HG03521 (cell line): Measurements from ENCODE around the gene TICAM1.
"Not testable (repeated sequence)": the region's sequence is repeated elsewhere in the genome, so short reads cannot be mapped to it uniquely, and the experiment has no call there.

Experiments
- ATAC-seq: cut with Tn5 transposase; IDR thresholded peaks from one replicate; pipeline ENCODE4 v1.9.1; 2021; ENCODE audit warnings: mild to moderate bottlenecking, moderate library complexity; ENCODE audit not compliant: unreplicated experiment

TICAM1 gene

DNA sequence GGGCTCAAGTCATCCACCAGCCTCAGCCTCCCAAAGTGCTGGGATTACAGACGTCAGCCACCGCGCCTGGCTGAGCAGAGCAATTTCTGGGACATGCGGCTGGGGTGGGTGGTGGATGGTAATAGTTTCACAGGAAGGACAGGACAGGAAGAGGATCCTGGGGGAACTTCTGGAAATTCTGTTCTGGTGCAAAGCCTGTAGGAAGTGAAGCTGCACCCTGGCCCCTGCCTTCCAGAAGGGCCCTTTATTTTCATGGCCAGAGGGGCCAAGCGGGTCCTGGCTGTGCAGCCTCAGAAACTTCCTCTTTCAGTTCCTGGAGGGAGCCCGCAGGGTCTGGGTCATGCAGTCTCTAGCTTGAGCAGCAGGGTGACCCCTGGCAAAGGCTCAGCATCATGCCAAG is 24.3 kb downstream of the TICAM1 start:
- no peak for ATAC-seq

DNA sequence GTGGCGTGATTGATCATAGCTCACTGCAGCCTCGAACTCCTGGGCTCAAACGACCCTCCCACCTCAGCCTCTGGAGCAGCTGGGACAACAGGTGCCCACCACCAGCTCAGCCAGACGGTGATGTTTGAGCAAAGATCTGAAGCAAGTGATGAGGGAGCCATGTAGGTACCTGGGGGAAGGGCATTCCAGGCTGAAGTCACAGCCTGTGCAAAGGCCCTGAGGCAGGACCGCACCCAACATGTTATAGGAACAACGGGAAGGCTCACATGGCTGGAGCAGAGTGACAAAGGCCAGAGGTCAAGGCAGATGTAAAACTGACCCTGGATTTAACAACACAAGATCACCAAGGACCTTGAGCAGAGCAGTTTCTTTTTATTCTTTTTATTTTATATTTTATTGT is 25.1 kb downstream of the TICAM1 start:
- ATAC-seq, result no peak

DNA sequence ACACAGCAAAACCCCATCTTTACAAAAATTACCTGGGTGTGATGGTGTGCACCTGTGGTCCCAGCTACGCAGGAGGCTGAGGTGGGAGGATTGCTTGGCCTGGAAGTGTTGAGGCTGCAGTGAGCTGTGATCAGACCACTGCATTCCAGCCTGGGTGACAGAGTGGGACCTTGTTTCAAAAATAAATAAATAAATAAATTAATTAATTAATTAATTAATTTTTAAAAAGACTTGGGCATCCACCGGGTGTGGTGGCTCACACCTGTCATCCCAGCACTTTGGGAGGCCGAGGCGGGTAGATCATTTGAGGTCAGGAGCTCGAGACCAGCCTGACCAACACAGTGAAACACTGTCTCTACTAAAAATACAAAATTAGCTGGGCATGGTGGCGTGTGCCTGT is 26.4 kb downstream of the TICAM1 start:
- ATAC-seq, result not testable (repeated sequence)

DNA sequence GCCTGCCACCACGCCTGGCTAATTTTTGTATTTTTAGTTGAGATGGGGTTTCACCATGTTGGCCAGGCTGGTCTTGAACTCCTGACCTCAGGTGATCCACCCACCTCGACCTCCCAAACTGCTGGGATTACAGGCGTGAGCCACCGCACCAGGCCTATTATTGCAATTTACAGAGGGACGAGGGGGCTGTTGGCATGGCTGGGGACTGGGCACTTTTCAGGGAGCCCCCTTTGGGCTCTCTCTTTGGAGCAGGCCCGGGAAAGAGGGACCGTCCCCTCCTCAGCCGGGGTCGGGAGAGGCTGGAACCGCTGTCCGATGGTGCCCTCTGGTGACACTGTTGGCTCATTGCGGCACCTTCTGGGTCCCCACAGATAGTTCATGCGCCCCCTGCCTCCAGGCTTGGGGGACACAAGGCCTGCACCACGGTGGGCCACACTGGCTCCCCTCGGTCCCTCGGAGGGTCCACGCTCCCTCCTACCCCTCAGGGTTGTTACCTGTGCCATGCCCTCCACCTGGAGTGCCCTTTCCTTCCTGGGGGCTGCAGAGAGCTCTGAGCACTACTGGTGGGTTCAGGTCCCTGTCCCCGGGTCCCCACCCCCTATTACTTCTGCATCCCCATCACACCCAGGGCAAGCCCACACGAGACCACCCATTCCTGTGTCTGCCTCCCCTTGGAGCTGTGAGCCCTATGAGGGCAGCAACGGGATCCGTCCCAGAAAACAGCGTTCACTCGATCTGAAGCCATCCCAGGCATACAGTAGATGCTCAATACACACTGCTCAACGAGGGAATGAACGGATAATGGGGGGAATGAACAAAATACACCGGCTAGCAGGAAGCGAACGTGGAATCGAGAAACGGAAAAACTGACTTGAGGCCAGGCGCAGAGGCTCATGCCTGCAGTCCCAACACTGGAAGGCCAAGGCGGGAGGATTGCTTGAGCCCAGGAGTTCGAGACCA is 27.5 kb downstream of the TICAM1 start:
- no peak for ATAC-seq

DNA sequence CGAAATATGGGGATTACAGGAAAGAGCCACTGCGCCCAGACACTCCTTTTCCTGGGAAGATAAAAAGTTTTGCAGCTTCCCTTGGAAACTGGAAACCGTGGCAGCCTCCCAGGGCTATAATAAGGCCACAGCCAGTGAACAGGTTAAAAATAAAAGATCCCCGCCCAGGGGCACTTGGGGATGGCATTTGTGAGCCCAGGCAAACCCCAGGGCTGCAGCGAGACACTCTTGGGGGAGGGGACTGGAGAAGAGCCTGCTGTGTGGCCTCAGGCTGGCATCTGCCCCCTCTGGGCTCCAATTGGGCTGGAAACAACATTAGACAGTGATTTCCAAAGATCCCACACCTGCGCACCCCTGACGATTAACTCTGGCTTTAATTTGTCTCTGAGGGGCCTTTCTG is 28.8 kb downstream of the TICAM1 start:
- ATAC-seq, result no peak

DNA sequence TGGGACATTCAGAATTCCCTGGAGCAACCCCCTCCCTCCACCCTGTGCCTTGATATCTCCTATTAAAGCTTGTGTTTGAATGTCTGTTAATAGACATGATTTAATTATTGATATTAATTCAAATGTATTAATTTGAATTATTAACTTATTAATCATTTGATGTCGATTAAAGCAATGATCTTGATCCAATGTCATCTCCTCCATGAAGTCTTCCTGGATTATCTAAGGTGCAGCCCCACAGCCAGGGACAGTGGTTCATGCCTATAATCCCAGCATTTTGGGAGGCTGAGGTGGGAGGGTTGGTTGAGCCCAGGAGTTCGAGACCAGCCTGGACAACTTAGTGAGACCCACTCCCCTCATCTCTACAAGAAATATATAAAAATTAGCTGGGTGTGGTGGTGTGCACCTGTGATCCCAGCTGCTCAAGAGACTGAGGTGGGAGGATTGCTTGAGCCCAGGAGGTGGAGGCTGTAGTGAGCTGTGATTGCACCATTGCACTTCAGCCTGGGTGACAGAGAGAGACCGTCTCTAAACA is 30.4 kb downstream of the TICAM1 start:
- ATAC-seq, result no peak

DNA sequence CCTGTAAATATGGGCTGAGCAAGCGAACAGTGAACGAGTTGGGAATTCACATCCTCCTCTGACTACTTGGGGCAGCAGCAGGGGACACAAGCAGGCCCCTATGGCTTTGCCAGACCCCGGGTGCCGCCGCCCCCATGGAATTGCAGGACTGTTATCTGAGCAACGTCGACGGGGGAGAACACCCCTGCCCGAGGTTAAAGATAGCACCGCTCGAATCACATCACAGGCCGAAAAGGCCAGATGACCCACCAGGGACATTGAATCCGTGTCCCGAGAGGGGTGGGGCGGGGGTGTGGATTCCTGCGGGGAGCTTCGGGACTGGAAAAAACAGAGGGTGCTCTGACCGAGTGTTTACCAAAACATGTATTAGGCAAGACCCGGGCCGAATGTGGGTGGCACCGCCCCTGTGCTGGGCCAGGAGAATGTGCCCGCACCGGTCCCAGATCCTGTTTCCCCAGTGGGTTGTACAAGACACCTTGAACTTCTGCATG is 30.9 kb downstream of the TICAM1 start:
- ATAC-seq, result no peak

DNA sequence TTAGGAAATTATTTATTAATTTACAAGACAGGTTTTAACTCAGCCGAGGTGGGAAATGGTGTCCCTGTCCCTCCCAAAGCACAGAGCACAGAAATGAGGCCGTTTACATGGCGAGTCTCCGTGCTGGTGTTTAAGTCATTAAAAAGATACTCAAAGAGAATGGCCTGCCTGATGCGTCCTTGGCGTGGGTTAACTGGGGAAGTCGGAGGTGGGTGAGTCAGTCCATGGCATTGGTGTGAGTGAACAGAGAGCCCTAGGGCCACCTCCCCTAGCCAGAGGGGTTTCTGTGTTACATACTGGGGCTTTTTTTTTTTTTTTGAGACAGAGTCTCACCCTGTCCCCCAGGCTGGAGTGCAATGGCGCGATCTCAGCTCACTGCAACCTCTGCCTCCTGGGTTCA is 36.1 kb downstream of the TICAM1 start:
- ATAC-seq, result no peak

DNA sequence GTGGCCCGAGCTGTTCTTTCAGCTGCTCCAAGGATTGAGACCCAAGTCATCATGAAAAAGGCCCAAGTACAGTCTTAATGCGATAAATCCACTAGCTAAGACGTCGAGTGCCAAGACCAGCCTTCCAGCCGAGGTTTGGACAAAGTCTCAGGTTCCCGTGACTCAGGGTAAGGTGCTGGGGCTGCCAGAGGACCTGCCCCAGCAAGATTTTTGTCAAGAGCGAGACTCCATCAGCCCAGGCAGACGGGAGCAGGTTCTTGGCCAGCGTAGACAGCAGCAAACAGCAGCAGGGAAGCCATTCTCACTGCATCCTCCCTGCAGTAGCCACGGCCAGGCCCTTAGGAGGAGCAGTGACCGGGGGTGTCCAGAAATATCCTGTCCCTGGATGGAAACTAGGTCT is 36.5 kb downstream of the TICAM1 start:
- no peak for ATAC-seq

DNA sequence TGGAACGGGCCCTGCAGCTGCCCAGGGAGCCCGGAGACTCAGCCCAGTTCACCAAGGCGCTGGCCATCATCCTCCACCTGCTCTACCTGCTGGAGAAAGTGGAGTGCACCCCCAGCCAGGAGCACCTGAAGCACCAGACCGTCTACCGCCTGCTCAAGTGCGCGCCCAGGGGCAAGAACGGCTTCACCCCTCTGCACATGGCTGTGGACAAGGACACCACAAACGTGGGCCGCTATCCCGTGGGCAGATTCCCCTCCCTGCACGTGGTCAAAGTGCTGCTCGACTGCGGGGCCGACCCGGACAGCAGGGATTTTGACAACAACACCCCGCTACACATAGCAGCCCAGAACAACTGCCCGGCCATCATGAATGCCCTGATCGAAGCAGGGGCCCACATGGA is 38.2 kb downstream of the TICAM1 start:
- ATAC-seq, result not testable (repeated sequence)

DNA sequence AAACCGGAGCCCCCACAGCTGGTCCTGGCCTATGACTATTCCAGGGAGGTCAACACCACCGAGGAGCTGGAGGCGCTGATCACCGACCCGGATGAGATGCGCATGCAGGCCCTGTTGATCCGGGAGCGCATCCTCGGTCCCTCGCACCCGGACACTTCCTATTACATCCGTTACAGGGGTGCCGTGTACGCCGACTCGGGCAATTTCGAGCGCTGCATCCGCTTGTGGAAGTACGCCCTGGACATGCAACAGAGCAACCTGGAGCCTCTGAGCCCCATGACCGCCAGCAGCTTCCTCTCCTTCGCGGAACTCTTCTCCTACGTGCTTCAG is 38.7 kb downstream of the TICAM1 start:
- not testable (repeated sequence) for ATAC-seq

DNA sequence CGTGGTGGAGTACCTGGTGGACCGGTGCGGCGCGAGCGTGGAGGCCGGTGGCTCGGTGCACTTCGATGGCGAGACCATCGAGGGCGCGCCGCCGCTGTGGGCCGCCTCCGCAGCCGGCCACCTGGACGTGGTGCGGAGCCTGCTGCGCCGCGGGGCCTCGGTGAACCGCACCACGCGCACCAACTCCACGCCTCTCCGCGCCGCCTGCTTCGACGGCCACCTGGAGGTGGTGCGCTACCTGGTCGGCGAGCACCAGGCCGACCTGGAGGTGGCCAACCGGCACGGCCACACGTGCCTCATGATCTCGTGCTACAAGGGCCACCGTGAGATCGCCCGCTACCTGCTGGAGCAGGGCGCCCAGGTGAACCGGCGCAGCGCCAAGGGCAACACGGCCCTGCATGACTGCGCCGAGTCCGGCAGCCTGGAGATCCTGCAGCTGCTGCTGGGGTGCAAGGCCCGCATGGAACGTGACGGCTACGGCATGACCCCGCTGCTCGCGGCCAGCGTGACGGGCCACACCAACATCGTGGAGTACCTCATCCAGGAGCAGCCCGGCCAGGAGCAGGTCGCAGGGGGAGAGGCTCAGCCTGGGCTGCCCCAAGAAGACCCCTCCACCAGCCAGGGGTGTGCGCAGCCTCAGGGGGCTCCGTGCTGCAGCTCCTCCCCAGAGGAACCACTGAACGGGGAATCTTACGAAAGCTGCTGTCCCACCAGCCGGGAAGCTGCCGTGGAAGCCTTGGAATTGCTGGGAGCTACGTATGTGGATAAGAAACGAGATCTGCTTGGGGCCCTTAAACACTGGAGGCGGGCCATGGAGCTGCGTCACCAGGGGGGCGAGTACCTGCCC is 39.3 kb downstream of the TICAM1 start:
- ATAC-seq, result not testable (repeated sequence)

DNA sequence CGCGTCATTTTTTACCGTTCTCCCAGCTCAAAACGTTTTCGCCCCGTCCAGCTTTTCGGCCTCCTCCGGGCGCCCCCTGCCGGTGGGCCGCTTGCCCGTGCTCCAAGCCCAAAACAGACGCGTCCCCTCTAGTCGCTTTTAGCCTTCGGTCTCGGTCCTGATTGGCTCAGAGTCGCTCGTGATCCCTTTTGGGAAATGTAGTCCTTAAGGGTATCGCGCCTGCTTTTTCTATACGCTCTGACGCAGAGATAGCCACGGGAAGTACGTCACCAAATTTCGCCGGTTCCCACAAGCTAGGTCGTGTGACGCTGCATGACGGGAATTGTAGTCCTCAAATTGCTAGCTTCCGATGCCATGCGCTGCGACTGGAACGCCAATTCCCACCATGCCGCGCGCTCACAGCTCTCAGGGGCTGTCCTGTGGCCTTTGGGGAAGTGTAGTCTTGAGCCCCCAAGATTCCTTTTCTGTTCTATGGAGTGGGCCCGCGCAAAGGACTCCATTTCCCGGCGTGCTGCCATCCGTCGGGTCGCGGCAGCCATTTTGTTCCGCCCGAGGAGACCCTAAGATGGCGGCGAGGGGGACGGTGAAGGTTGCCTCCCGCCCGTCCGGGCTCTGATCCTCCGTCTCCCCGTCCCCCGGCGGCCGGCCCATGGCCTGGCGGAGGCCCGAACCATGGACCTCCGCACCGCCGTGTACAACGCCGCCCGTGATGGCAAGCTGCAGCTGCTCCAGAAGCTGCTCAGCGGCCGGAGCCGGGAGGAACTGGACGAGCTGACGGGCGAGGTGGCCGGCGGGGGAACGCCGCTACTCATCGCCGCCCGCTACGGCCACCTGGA is 40.1 kb downstream of the TICAM1 start, which contains the start of gene FEM1A:
Gene FEM1A, plus strand, starts transcription at position 552 of the 836 bp plus-strand sequence. Its CDS starts 121 bp downstream, at position 673.
- peak; percentile 93 for ATAC-seq

DNA sequence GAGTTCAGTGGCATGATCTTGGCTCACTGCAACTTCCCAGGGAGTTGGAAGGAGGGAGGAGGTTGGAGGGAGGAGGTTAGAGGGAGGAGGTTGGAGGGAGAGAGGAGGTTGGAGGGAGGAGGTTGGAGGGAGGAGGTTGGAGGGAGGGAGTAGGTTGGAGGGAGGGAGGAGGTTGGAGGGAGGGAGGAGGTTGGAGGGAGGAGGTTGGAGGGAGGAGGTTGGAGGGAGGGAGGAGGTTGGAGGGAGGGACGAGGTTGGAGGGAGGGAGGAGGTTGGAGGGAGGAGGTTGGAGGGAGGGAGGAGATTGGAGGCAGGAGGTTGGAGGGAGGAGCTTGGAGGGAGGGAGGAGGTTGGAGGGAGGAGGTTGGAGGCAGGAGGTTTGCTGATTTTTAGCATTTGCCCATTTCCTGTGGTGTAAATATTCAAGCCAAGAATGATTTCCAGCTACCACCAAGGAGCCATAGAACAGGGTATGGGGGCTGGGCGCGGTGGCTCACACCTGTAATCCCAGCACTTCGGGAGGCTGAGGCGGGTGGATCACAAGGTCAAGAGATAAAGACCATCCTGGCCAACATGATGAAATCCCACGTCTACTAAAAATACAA is 45.0 kb downstream of the TICAM1 start:
- not testable (repeated sequence) for ATAC-seq

DNA sequence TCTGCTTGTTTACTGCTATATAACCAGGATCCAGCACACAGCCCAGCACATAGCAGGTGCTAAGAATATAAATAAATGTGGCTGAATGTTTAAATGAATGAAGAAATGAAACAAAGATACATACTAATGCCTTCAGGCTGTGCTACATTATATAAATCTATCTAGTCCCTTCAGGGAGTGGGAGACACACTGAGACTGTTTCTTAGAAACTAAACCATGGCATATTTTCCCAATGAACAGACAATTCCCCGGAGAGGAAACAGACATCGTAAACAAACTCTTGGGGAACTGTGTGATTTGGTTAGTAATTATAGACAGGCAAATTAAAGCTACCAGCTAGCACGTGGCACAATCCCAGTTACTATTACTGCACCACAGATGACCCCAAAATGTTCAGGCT is 49.7 kb downstream of the TICAM1 start:
- no peak for ATAC-seq

DNA sequence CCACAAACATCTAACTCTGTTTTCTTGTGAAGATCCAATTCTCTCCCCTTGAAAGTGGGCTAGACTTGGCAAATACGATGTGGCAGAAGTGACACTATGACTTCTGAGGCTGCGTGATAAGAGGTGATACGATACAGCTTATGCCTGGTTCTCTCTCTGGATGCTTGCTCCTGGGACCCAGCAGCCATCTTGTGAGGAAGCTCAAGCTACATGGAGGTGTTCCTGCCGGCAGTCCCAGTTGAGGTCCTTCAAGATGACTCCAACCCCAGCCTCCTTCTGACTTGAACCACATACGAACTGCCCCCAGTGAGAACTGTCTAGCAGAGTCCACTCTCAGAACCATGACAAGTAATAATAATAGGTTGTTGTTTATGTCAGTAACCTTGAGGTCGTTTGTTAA is 50.7 kb downstream of the TICAM1 start:
- ATAC-seq, result no peak

DNA sequence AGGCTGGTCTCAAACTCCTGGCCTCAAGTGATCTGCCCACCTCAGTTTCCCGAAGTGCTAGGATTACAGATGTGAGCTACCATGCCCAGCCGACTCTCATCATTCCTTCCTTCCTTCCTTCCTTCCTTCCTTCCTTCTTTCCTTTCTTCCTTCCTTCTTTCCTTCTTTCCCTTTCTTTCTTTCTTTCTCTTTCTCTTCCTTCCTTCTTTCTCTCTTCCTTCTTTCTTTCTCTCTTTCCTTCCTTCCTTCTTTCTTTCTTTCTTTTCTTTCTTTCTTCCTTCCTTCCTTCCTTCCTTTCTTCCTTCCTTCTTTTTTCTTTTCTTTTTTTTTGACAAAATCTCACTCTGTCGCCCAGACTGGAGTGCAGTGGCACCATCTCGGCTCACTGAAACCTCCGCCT is 53.4 kb downstream of the TICAM1 start:
- not testable (repeated sequence) for ATAC-seq

DNA sequence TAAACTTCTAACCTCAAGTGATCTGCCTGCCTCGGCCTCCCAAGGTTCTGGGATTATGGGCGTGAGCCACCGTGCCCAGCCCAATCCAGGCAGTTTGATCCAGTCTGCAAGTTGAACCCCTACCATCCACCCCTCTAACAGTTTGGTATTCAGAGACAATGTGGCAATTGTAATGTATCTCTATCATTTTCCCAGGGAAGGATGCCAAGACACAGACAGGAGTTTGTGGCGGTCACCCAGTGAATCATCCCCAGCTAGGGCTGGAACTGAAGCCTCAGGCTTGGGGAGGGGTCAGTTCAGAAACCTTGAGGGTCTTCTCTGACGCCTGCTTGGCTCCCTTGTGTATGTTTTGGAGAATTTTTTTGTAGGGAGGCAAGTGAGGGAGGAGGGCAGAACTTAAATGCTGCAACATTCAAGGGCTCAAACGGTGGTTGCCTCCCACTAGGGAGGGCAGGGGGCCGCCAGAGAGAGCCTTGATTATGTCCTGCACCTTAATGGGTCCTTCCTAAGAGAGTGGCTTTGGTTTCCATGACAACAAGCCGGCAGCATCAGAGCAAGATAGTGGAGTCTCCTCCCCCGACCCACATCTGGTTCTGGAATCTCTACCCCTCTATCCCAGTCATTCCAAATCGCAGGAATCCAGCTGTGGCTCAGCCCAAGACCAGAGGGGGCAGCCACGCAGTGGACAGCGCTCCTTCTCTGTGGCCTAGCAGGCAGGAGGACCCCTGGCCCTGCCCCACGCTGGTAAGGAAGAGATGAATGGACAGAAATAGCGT is 54.9 kb downstream of the TICAM1 start:
- ATAC-seq, result no peak

DNA sequence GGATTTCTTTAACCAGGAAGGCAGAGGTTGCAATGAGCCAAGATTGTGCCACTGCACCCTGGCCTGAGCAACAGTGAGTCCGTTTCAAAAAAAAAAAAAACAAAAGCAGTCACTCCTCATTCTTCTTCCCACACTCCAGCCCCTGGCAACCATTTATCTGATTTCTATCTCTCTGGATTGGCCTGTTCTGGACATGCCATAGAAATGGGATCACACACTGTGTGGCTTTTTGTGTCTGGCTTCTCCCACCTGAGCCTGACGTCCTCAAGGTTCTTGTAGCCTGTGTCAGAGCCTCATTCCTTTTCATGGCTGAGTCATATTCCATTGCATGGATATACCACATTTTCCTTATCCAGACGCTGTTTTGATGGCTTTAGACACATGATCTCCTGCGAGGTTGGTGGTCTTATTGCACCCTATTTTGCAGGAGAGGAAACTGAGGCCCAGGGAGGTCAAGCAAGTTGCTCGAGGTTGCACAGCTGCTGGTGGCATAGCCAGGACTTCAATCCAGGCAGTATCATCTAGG is 55.8 kb downstream of the TICAM1 start:
- no peak for ATAC-seq
